ENCODE results near the gene NME3.

The NME3 gene

DNA sequence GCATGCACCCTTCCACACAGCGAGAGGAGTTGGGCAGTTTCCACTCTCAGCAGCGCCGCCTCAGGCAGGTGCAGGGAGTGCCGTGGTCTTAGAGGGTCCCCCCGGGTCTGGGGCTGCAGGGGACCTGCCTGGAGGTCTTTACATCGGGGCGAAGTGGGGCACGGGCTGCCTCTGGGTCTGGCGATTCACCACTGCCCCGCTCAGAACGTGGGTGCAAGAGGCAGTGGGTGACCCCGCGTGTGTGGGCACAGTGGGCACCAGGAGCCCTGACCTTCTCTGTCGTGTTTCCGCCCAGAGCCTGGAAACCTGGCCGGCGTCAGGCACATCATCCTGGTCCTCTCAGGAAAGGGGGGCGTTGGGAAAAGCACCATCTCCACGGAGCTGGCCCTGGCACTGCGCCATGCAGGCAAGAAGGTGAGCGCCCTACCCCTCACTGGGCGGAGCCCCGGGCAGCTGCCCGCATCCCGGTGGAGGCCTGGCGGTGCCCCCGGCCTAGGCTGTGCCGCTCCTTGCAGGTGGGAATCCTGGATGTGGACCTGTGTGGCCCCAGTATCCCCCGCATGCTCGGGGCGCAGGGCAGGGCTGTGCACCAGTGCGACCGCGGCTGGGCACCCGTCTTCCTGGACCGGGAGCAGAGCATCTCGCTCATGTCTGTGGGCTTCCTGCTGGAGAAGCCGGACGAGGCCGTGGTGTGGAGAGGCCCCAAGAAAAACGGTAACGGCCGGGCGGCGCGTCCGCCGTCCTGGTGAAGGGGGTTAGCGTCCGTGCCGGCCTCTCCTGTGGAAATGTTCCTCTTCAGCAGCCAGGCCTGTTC lies 15.1 kb upstream of the NME3 start:
- H2AFZ ChIP-seq (ENCODE audit: low read length): no peak overlapping the region
- no peak overlapping the region for H3K4me2 ChIP-seq (ENCODE audit: insufficient read depth, low read length, poor library complexity, severe bottlenecking)
- H3K4me3 ChIP-seq (ENCODE audit: low read length in 2 of 2): peak overlapping the region in 1 of 2 donors; percentile 47
- no peaks in the 10 kb centered on the region for H3K27me3 ChIP-seq (ENCODE audit: control insufficient read depth in 3 of 3, insufficient read depth in 3 of 3, low read depth in 1 of 3, low read length in 3 of 3)
- WGBS, 2 donors (ENCODE audit: extremely low coverage in 2 of 2, insufficient read length in 2 of 2, insufficient replicate concordance in 1 of 2): no CpG with 5 or more reads among the region's 51 CpGs
- no peak overlapping the region for H2BK5ac ChIP-seq (ENCODE audit: low read length)
- no peak overlapping the region for H3K18ac ChIP-seq (ENCODE audit: low read length)
- H3K23ac ChIP-seq (ENCODE audit: low read depth, low read length, poor library complexity): no peak overlapping the region
- H4K8ac ChIP-seq (ENCODE audit: low read depth, low read length): no peak overlapping the region
- H3K36me3 ChIP-seq (replicated peaks in 1 of 2; ENCODE audit: control insufficient read depth in 2 of 2, insufficient read depth in 2 of 2, low read length in 2 of 2): peaks cover 31 to 65% of the 10 kb centered on the region in 2 donors
- H3K14ac ChIP-seq (ENCODE audit: low read length): no peak overlapping the region
- DNase-seq (ENCODE audit: low spot score): no peak
- peaks cover 4 to 5% of the 10 kb centered on the region in 2 donors for H3K4me1 ChIP-seq (ENCODE audit: control insufficient read depth in 2 of 2, insufficient read depth in 1 of 2, low read depth in 1 of 2, low read length in 2 of 2)
- no peak overlapping the region for H4K91ac ChIP-seq (ENCODE audit: low read depth, low read length, poor library complexity)
- no peak overlapping the region for H2BK12ac ChIP-seq (ENCODE audit: low read length)
- H2BK15ac ChIP-seq (ENCODE audit: low read length): no peak overlapping the region
- no peak overlapping the region for H2BK120ac ChIP-seq (ENCODE audit: low read depth, low read length)
- H3K9ac ChIP-seq (ENCODE audit: low read depth, low read length, poor library complexity): peak overlapping the region; percentile 21
- H3K27ac ChIP-seq (replicated peaks; ENCODE audit: low read length): no peak overlapping the region
- no peak overlapping the region for H2AK5ac ChIP-seq (ENCODE audit: low read depth, low read length)
- H3K9me3 ChIP-seq (replicated peaks in 1 of 2; ENCODE audit: control insufficient read depth in 2 of 2, insufficient read depth in 1 of 2, low read depth in 1 of 2, low read length in 2 of 2): no peaks in the 10 kb centered on the region
- H3K4ac ChIP-seq (ENCODE audit: low read length): no peak overlapping the region
- peaks cover 43% of the 10 kb centered on the region for H3K79me1 ChIP-seq (ENCODE audit: low read depth, low read length)

GRCh38 chr16:1785846-1786170 lies 14.5 kb upstream of the NME3 start:
- no peak for DNase-seq (ENCODE audit: low spot score)
- no peak overlapping the region for H2AFZ ChIP-seq (ENCODE audit: low read length)
- no peak overlapping the region for H4K8ac ChIP-seq (ENCODE audit: low read depth, low read length)
- no peak overlapping the region for H2BK15ac ChIP-seq (ENCODE audit: low read length)
- no peaks in the 10 kb centered on the region for H3K9me3 ChIP-seq (replicated peaks in 1 of 2; ENCODE audit: control insufficient read depth in 2 of 2, insufficient read depth in 1 of 2, low read depth in 1 of 2, low read length in 2 of 2)
- no peak overlapping the region for H2BK5ac ChIP-seq (ENCODE audit: low read length)
- no peak overlapping the region for H3K9ac ChIP-seq (ENCODE audit: low read depth, low read length, poor library complexity)
- no CpG with 5 or more reads among the region's 14 CpGs for WGBS, 2 donors (ENCODE audit: extremely low coverage in 2 of 2, insufficient read length in 2 of 2, insufficient replicate concordance in 1 of 2)
- no peaks in the 10 kb centered on the region for H3K27me3 ChIP-seq (ENCODE audit: control insufficient read depth in 3 of 3, insufficient read depth in 3 of 3, low read depth in 1 of 3, low read length in 3 of 3)
- no peak overlapping the region for H2AK5ac ChIP-seq (ENCODE audit: low read depth, low read length)
- no peak overlapping the region for H3K4me3 ChIP-seq (ENCODE audit: low read length in 2 of 2)
- H4K91ac ChIP-seq (ENCODE audit: low read depth, low read length, poor library complexity): no peak overlapping the region
- no peak overlapping the region for H2BK12ac ChIP-seq (ENCODE audit: low read length)
- no peak overlapping the region for H2BK120ac ChIP-seq (ENCODE audit: low read depth, low read length)
- peaks cover 30 to 66% of the 10 kb centered on the region in 2 donors for H3K36me3 ChIP-seq (replicated peaks in 1 of 2; ENCODE audit: control insufficient read depth in 2 of 2, insufficient read depth in 2 of 2, low read length in 2 of 2)
- no peak overlapping the region for H3K18ac ChIP-seq (ENCODE audit: low read length)
- peaks cover 7% of the 10 kb centered on the region in 2 donors for H3K4me1 ChIP-seq (ENCODE audit: control insufficient read depth in 2 of 2, insufficient read depth in 1 of 2, low read depth in 1 of 2, low read length in 2 of 2)
- no peak overlapping the region for H3K23ac ChIP-seq (ENCODE audit: low read depth, low read length, poor library complexity)
- H3K4me2 ChIP-seq (ENCODE audit: insufficient read depth, low read length, poor library complexity, severe bottlenecking): no peak overlapping the region
- H3K79me1 ChIP-seq (ENCODE audit: low read depth, low read length): peaks cover 47% of the 10 kb centered on the region
- no peak overlapping the region for H3K14ac ChIP-seq (ENCODE audit: low read length)
- no peak overlapping the region for H3K27ac ChIP-seq (replicated peaks; ENCODE audit: low read length)
- H3K4ac ChIP-seq (ENCODE audit: low read length): no peak overlapping the region

- no peak for DNase-seq (ENCODE audit: low spot score)
- Histone ChIP-seq H4K91ac (ENCODE audit: low read depth, low read length, poor library complexity) (no peak overlapping the region), H3K4me2 (ENCODE audit: insufficient read depth, low read length, poor library complexity, severe bottlenecking) (no peak overlapping the region), H3K79me1 (ENCODE audit: low read depth, low read length) (peaks cover 47% of the 10 kb centered on the region), H2AK5ac (ENCODE audit: low read depth, low read length) (no peak overlapping the region), H2AFZ (ENCODE audit: low read length) (no peak overlapping the region), H3K18ac (ENCODE audit: low read length) (no peak overlapping the region), H3K36me3 (replicated peaks in 1 of 2; ENCODE audit: control insufficient read depth in 2 of 2, insufficient read depth in 2 of 2, low read length in 2 of 2) (peaks cover 30 to 66% of the 10 kb centered on the region in 2 donors), H3K14ac (ENCODE audit: low read length) (no peak overlapping the region), H2BK5ac (ENCODE audit: low read length) (no peak overlapping the region), H2BK12ac (ENCODE audit: low read length) (no peak overlapping the region), H3K4me1 (ENCODE audit: control insufficient read depth in 2 of 2, insufficient read depth in 1 of 2, low read depth in 1 of 2, low read length in 2 of 2) (peaks cover 7% of the 10 kb centered on the region in 2 donors), H2BK120ac (ENCODE audit: low read depth, low read length) (no peak overlapping the region), H3K27me3 (ENCODE audit: control insufficient read depth in 3 of 3, insufficient read depth in 3 of 3, low read depth in 1 of 3, low read length in 3 of 3) (no peaks in the 10 kb centered on the region), H4K8ac (ENCODE audit: low read depth, low read length) (no peak overlapping the region), H3K4ac (ENCODE audit: low read length) (no peak overlapping the region), H3K9me3 (replicated peaks in 1 of 2; ENCODE audit: control insufficient read depth in 2 of 2, insufficient read depth in 1 of 2, low read depth in 1 of 2, low read length in 2 of 2) (no peaks in the 10 kb centered on the region), H3K4me3 (ENCODE audit: low read length in 2 of 2) (no peak overlapping the region), H3K9ac (ENCODE audit: low read depth, low read length, poor library complexity) (no peak overlapping the region), H3K27ac (replicated peaks; ENCODE audit: low read length) (no peak overlapping the region), H2BK15ac (ENCODE audit: low read length) (no peak overlapping the region), H3K23ac (ENCODE audit: low read depth, low read length, poor library complexity) (no peak overlapping the region)
- no CpG with 5 or more reads among the region's 26 CpGs for WGBS, 2 donors (ENCODE audit: extremely low coverage in 2 of 2, insufficient read length in 2 of 2, insufficient replicate concordance in 1 of 2)
These were observed 13.9 kb upstream of the NME3 start for GRCh38 chr16:1784977-1785845.

Data from neuronal stem cell (in vitro differentiated cells).